SW 1271 (cell line): ENCODE data around the gene FOXN1.
"Not testable (repeated sequence)": the region's sequence is repeated elsewhere in the genome, so short reads cannot be mapped to it uniquely, and the experiment has no call there.

Experiments used
- DNase-seq, 2 experiments: peaks; one replicate each; lab custom pipeline; 2025; lab: John Stamatoyannopoulos, UW

The FOXN1 gene

DNA sequence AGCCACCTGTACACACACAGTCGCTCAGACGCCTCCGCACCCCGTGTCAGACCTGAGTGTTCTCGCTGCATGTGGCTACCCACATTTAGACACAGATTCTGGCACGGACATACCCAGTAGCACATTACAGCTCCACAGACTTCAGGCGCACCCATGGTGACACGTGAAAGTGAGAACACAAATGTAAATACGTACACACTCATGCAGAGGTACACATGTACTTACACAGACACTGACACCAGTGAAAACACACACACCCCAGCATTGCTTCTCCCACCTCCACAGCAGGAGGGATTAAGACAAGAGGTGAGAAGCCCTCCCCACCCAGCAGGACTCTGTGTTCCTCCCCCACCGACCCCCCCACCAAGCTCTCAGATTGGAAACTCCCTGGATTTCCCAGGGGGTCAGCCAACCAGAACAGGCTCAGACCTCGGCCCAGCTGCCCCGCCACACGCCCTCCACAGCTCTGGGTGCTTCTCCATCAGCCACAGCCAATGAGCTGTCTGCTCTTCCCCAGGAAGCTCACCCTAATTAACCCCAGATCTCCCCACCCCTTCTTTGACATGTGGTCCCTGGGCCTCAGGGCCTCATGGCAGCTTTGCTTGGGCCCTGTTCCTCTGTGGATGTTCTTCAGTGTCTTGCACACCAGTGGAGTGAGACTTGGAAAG is 5.3 kb upstream of the FOXN1 start:
- no peak for DNase-seq

DNA sequence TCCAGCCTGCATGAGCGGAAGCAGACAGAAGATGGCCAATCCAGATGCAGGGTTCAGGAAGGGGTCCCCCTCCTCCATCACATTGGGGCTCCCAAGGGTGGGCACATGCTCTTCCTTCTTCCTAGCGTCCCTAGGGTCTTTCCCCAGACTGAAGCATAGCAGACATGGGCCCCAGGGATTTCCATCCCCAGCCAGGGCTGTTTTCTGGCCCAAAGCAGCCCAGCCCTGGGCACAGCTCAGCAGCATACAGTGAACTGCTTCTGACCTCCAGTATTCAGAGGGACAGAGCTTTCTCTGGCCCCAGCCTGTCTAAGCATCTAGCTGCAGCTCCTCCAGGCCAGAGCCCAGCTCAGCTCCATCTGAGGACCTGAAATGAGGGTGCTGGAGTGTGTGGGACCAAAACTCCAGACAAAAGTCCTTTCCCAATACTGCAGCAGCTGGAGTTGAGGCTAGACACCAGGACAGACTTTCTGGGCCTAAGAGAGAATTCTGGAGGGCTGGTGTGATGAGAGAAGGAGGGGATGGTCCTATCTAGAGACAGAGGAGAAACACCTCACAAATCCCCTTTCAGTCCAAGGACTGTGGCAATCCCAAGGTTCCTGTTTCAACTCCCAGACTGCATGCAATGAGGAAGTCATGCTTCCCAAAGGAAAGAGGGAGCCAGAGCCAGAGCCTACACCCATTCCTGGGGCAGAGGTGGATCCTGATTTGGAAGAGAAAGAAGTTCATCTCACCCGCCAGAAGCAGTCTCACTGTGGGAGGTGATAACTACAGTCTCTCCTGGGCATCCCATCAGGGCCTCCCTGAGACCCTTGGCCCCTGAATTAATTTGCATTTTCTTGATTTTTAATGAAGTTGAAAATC is 4.5 kb upstream of the FOXN1 start:
- DNase-seq = no peak

DNA sequence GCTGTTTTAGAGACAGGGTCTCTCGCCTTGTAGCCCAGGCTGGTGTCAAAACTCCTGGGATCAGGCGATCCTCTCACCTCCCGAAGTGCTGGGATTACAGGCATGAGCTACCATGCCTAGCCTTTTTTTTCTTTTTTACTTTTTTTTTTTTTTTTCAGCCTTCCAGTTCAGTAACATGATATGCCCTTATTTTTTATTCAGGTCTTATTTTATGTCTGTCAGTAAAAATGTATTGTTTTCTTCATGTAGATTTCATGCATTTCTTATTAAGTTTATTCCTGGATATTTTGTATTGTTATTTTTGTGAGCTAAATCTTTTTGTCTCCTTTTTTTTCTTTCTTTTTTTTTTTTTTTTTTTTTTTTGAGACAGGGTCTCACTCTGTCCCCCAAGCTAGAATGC is 2.7 kb upstream of the FOXN1 start:
- DNase-seq = no peak

DNA sequence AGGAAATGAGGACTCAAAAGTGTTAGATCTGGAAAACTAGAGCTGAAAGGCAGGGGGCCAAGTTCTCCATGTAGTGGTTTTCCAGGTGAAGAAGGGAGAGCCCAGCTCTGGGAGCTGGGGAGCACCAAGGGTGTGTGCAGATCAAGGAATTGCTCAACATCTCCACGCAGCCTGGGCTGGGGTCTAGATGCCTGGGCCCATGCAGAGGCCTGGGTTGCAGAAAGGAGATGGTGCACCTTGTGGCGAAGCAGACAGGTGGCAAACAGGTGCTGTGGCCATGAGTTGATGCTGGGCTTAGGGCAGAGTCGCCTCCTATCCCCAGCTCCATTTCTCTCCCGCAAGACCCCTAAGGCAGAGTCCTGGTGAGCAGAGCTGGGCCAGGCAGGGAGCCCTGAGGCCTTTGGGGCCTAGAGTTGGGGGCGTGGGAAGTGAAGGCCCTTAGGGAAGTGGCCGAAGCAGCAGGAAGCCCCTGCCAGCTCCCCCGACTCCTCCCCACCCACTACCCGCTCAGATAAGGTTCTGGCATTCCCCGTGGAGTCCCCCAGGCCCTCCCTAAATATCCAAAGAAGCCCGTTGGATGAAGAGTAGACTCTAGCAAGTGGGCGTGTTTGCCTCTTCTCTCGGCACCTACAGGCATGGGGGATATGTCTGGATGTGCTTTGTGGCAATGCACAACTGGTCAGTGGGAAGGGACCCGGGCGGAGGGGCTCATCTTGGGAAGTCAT is 777 bp downstream of the FOXN1 start:
- DNase-seq = no peak

GRCh38 chr17:28507567-28508203 is 1.5 kb downstream of the FOXN1 start:
- no peak for DNase-seq

DNA sequence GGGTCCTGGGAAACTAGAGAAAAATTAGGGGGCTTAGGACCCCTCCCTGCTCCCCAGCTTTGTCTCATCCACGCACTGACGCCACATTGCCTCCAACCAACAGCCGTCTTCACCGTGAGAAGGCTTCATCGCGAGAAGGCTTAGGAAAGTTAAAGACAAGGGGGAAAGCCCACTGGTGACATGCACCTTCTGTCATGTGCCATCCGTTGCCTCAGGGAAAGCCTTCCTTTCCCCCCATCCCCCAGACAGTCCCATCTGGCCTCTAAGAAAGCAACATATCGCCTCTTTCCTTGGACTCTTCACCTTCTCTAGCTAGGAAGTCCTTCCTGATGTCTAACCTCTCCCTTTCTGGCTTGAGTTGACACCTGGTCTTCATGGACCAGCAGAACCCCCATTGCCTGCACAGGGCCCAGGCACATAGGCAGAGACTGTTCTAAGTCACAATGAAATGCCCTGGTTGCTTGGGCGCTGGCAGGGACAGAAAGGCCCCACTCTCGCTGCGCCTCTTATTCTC is 2.1 kb downstream of the FOXN1 start:
- DNase-seq = no peak

DNA sequence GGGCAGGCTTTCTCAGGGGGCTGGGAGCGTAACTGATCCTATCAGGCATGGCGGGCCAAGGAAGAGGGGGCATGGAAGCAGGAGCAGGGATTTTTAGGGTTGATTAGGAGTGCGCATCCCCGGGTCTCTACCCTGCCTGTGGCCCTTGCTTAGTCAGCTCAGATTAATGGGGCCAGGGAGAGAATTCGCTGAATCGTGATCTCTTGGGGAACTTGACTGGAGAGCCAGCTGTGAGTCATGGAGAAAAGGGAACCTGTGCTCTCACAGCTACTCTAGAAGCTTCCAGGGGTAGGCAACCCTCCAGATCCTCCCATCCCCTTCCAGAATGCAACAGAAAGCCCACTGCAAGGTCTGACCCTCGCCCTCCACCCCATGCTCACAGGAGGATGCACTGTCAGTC is 3.6 kb downstream of the FOXN1 start:
- no peak for DNase-seq

GRCh38 chr17:28511858-28512461 is 5.8 kb downstream of the FOXN1 start:
- DNase-seq = no peak

DNA sequence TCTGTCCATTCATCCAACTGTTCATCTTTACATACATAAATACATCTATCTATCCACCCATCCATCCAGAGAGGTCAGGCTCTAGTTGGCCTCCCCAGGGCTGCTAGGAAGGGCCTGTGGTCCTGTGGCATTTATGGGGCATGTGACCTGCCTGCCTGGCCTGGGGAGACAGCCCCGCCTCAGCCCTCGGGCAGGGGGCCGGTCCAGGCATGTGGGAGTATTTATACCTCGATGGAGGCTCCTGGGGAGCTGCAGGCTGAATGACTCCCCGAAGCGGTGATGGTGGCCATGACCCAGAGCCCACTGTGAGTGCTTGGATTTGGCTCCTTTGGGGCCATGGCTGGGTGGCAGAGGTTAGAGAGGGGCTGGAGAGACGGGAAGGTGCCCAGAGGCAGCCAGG is 7.3 kb downstream of the FOXN1 start:
- DNase-seq = no peak

DNA sequence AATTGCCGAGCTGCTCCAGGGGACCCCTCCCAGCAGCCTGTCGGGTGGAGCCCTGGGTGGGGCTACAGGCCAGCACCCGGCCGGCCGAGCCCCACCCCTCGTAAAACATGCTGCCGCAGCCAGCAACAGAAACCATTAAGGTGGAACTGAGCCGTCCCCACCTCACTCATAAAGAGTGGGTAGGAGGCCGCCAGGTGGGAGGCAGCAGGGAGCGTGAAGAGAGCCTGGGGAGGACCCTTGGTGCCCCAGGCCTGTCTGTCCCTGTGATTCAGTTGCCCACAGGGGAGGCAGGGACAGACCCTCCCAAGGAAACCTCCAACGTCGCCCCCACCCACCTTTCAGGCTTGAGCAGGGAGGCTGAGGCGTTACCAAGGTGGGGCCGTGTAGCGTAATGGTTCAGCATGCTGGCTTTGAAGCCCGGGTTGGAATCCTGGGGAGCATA is 8.4 kb downstream of the FOXN1 start:
- no peak for DNase-seq

DNA sequence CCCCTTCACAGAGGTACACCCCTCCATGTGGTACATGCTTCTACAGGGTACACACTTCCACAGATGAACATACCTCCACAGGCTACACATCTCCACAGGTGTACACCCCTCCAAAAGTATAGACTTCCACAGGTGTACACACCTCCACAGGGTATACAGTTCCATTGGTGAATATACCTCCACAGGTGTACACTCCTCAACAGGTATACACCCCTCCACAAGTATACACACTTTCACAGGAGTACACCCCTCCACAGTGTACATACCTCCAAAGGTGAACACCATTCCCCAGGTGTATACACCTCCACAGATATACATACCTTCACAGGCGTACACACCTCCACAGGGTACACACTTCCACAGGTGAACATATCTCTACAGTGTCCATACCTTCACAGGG is 9.4 kb downstream of the FOXN1 start:
- DNase-seq = no peak

DNA sequence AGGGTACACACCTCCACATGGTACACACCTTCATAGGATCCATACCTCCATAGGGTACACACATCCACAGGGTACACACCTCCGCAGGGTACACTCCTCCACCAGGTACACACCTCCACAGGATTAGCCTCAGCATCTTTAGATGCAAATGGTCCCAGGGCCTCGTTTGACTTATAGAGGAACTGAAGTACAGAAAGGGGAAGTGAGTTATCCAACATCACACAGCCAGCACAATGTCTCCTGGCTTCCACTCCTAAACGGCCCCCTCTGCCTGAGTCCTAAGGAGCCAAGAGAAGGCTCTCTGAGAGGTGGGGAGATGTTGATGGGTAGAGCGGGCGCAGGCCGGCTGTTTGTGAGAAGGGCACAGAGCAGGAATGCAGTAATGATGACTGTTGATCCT is 12.0 kb downstream of the FOXN1 start:
- no peak for DNase-seq

- no peak for DNase-seq
Observed at GRCh38 chr17:28518578-28518977, 12.4 kb downstream of the FOXN1 start.

- DNase-seq = no peak
Observed at GRCh38 chr17:28519236-28519635, 13.1 kb downstream of the FOXN1 start.

GRCh38 chr17:28520687-28521086 is 14.5 kb downstream of the FOXN1 start:
- DNase-seq = no peak

GRCh38 chr17:28521311-28522085 is 15.3 kb downstream of the FOXN1 start:
- no peak for DNase-seq

DNA sequence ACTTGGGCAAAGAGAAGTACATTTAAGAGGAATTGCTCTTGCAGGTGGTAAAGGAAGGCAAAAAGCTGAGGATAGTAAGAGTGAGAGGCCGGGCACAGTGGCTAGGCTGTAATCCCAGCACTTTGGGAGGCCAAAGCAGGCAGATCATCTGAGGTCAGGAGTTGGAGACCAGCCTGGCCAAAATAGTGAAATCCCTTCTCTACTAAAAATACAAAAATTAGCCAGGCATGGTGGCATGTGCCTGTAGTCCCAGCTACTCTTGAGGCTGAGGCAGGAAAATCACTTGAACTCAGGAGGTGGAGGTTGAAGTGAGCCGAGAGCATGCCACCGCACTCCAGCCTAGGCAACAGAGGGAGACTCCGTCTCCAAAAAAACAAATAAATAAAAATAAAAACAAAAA is 16.1 kb downstream of the FOXN1 start:
- DNase-seq = not testable (repeated sequence)

- DNase-seq = no peak
Observed at GRCh38 chr17:28523186-28523585, 17.0 kb downstream of the FOXN1 start.

DNA sequence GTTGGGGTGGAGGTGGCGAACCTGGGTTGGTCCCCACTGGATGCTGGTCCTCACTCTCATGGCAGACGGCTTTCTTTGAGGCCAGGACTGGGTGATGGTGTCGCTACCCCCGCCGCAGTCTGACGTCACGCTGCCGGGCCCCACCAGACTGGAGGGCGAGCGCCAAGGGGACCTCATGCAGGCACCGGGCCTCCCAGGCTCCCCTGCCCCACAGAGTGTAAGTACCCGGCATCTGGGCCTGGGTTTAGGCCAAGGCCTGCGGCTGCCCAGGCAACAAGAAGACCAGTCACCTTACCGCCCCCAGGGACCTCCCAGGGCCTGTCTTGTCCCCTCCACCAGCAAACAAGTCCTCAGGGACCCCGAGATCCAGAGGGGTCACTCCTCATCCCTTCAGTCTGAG is 17.7 kb downstream of the FOXN1 start:
- no peak for DNase-seq

DNA sequence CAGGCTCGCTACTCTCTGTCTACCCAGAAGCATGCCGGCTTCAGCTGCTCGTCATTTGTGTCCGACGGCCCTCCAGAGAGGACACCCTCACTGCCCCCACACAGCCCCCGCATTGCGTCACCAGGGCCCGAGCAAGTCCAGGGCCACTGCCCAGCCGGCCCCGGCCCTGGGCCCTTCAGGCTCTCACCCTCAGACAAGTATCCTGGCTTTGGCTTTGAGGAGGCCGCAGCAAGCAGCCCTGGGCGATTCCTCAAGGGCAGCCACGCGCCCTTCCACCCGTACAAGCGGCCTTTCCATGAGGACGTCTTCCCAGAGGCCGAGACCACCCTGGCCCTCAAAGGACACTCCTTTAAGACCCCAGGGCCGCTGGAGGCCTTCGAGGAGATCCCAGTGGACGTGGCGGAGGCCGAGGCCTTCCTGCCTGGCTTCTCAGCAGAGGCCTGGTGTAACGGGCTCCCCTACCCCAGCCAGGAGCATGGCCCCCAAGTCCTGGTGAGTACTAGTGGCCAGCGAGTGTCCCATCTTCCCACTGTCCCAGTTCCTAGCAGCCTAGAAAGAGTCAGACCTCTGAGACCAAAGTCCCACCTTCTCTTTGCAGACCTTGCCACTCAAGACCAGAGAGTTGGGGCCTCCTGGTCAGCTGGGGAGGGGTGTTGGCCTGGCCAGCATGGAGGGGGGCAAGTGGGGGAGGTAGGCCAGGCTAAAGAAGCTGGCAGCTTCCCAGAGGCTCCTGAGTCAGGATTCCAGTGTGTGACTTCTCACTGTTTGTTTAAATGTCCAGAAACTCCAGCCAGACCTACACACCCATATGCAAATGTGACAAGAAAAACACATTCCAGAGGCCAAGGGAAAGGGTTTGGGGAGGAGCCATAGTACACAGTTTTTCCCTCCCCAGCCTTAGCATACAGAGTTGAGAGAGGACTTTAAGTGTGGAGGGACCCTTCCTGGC is 18.6 kb downstream of the FOXN1 start:
- DNase-seq = no peak
